ENCODE data around the gene BSDC1.

BSDC1 gene

DNA sequence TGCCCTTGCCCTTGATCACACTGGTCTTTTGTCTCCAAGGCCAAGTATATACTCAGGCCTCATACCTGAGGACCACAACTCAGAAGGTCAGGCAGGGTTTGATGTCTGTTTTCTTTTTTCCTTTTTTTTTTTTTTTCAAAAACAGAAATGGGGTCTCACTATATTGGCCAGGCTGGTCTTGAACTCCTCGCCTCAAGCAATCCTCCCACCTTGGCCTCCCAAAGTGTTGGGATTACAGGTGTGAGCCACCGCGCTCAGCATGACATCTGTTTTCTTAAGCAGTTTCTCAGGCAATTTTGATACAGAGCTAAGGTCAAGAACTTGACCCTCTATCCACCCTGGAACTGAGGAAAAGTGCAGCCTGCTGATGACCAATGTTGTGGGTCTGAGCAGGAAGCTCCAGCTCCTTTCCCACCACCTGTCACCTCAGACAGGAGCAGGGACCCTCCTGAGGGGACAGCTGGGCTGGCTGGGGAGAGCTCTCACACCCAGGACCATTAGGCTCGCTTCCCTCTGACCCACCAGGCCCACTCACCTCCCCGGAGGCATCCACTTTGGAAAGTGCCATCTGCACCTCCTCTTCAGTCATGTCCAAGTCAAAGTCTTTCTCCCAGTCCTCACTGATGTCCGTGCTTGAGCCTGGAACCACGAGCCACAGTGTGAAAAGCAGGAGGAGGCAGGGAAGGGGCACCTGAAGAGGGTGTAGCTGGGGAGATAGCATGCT lies 26.2 kb downstream of the BSDC1 start:
- POLR2A ChIA-PET (ENCODE audit: low non-redundant PET): no interaction called here
- TF ChIP-seq, protein P1, sequence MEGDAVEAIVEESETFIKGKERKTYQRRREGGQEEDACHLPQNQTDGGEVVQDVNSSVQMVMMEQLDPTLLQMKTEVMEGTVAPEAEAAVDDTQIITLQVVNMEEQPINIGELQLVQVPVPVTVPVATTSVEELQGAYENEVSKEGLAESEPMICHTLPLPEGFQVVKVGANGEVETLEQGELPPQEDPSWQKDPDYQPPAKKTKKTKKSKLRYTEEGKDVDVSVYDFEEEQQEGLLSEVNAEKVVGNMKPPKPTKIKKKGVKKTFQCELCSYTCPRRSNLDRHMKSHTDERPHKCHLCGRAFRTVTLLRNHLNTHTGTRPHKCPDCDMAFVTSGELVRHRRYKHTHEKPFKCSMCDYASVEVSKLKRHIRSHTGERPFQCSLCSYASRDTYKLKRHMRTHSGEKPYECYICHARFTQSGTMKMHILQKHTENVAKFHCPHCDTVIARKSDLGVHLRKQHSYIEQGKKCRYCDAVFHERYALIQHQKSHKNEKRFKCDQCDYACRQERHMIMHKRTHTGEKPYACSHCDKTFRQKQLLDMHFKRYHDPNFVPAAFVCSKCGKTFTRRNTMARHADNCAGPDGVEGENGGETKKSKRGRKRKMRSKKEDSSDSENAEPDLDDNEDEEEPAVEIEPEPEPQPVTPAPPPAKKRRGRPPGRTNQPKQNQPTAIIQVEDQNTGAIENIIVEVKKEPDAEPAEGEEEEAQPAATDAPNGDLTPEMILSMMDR (conservative IDR thresholded peaks at IDR 0.05; ENCODE audit: low read depth): no peak
- no peak overlapping the region for H3K27ac ChIP-seq
- DNase-seq (ENCODE audit: low spot score): no peak
- CTCF ChIA-PET: no interaction called here

DNA sequence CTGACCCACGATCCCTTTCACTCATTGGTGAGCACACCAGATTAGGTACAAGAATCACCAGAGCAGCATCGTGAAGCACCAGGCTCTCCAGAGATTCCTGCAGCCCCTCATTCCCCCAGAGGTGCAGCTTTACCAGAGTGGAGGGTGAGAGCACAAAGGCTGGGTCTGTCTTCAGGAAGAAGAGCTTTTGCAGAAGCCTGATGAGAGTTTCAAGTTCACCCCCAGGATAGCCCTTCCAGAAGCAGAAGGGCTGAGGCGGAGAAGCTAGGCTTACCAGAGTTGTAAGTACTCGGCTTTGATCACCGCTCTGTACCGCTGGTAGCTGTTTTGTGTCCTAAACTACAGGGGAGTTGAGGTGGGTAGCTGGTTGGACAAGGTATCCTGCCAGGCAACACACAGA lies 28.8 kb downstream of the BSDC1 start:
- peak overlapping the region; percentile 35 for H3K27ac ChIP-seq
- TF ChIP-seq, protein P1 (conservative IDR thresholded peaks at IDR 0.05; ENCODE audit: low read depth): no peak
- DNase-seq (ENCODE audit: low spot score): no peak
- POLR2A ChIA-PET (ENCODE audit: low non-redundant PET): interaction anchor here (0.6 kb wide), 1 partner anchor 513 kb away, joined by 3 read pairs; no protein-coding TSS in a partner anchor
- CTCF ChIA-PET: interaction anchor here (0.5 to 0.8 kb wide), 2 partner anchors 24 to 131 kb away, joined by 4 read pairs; no protein-coding TSS in a partner anchor

DNA sequence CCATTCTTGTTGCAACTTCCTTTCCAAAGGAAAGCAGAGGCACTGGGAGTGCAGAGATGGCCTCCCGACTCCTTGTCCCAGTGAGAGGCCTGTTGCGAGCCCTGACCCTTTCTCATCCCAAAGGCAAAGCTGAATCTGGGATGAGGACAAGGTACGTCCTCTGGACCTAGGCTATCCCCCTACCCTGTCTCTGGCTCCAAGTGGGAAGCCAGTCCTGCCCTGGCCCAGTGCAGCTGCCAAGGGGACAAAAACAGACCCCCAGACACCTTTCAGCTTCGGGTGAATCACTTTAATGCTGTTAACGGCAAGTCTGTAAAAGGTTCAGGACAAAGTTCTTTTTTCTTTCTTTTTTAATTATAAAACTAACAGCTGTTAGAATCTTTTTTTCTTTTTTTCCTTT lies 29.4 kb downstream of the BSDC1 start:
- H3K27ac ChIP-seq: peak overlapping the region; percentile 27; the same call in 1 of the 2 replicates
- TF ChIP-seq, protein P1 (conservative IDR thresholded peaks at IDR 0.05; ENCODE audit: low read depth): no peak
- ChIA-PET POLR2A (ENCODE audit: low non-redundant PET) (interaction anchor here (0.6 kb wide), 1 partner anchor 513 kb away, joined by 3 read pairs; no protein-coding TSS in a partner anchor), CTCF (interaction anchor here (0.8 kb wide), 1 partner anchor 24 kb away, joined by 4 read pairs; no protein-coding TSS in a partner anchor)
- no peak for DNase-seq (ENCODE audit: low spot score)

DNA sequence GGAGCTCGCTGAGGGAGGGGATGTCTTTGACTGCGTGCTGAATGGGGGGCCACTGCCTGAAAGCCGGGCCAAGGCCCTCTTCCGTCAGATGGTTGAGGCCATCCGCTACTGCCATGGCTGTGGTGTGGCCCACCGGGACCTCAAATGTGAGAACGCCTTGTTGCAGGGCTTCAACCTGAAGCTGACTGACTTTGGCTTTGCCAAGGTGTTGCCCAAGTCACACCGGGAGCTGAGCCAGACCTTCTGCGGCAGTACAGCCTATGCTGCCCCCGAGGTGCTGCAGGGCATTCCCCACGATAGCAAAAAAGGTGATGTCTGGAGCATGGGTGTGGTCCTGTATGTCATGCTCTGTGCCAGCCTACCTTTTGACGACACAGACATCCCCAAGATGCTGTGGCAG lies 30.5 kb downstream of the BSDC1 start:
- H3K27ac ChIP-seq: peak overlapping the region; percentile 27; the same call in 1 of the 2 replicates
- POLR2A ChIA-PET (ENCODE audit: low non-redundant PET): no interaction called here
- CTCF ChIA-PET: interaction anchor here (0.6 to 1.3 kb wide), 2 partner anchors 9 to 148 kb away, joined by 3 read pairs; no protein-coding TSS in a partner anchor
- TF ChIP-seq, protein P1 (conservative IDR thresholded peaks at IDR 0.05; ENCODE audit: low read depth): no peak
- no peak for DNase-seq (ENCODE audit: low spot score)

DNA sequence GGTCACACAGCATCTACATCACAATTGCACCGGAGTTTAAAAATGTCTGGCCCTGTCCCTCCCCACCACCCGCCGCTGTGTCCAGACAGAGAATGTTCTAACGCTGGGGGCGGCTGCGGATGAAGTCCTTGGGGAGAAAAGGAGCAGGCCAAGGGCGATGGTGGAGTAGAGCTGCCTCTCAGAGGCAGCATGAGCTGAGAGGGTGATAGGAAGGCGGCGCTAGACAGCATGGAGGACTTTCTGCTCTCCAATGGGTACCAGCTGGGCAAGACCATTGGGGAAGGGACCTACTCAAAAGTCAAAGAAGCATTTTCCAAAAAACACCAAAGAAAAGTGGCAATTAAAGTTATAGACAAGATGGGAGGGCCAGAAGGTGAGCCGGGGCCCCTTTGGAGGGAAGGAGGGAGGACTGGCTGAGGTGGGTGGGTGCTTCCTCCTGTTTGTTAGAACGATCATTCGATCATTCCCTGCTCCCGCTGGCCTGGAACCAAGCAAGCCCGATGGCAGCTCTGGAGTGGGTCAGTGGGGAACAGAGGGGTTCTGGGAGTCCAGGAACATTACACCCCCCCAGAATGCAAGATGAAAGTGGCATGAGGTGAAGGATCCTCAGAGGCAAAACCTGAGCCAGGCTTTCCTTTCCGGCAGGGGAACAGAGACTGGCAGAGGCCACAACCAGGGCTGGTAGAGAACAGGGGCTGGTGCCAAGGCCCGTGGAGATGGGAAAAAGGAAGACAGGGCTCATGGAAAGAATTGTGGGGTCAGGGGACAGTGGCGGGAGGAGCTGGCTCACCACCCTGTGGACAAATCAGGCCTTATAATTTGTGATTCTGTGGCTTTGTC lies 31.5 kb downstream of the BSDC1 start, which contains the start of the genes FAM229A and TSSK3:
Gene FAM229A, minus strand, starts transcription at position 12 of the 840 bp plus-strand sequence. CDS start 394 bp downstream, outside the sequence.
Gene TSSK3, plus strand, starts transcription at position 66 of the 840 bp plus-strand sequence. Its CDS starts 163 bp downstream, at position 229.
- CTCF ChIA-PET: interaction anchor here (0.6 to 1.3 kb wide), 3 partner anchors 10 to 147 kb away, joined by 3 read pairs; no protein-coding TSS in a partner anchor
- DNase-seq (ENCODE audit: low spot score): no peak
- peak within 1 kb of the TSS; percentile 26 for H3K27ac ChIP-seq
- TF ChIP-seq, protein P1 (conservative IDR thresholded peaks at IDR 0.05; ENCODE audit: low read depth): no peak
- POLR2A ChIA-PET (ENCODE audit: low non-redundant PET): no interaction called here
